Measurements from ENCODE around the gene ADCK2.
"Not testable (repeated sequence)": the region's sequence is repeated elsewhere in the genome, so short reads cannot be mapped to it uniquely, and the experiment has no call there.

Gene ADCK2

GRCh38 chr7:140695381-140695780 lies 22.6 kb downstream of the ADCK2 start:
- DNase-seq (ENCODE audit: low spot score): no peak

- peak; percentile 91 for DNase-seq (ENCODE audit: low spot score)
These were observed 23.4 kb downstream of the ADCK2 start for GRCh38 chr7:140696024-140696679.

- peak; percentile 69 for DNase-seq (ENCODE audit: low spot score)
These were observed 24.1 kb downstream of the ADCK2 start, which contains the start of gene NDUFB2 for GRCh38 chr7:140696680-140697446. NDUFB2 (plus strand) TSS chr7:140696708; CDS start chr7:140696745, 37 bp downstream.

GRCh38 chr7:140697447-140698143 lies 24.9 kb downstream of the ADCK2 start:
- DNase-seq (ENCODE audit: low spot score): no peak

- no peak for DNase-seq (ENCODE audit: low spot score)
These were observed 25.7 kb downstream of the ADCK2 start for GRCh38 chr7:140698477-140698876.

- DNase-seq (ENCODE audit: low spot score): no peak
These were observed 30.0 kb downstream of the ADCK2 start for GRCh38 chr7:140702774-140703173.

- no peak for DNase-seq (ENCODE audit: low spot score)
These were observed 31.5 kb downstream of the ADCK2 start for GRCh38 chr7:140704205-140704604.

GRCh38 chr7:140707132-140707531 lies 34.4 kb downstream of the ADCK2 start:
- DNase-seq (ENCODE audit: low spot score): no peak

GRCh38 chr7:140708764-140709163 lies 36.0 kb downstream of the ADCK2 start:
- DNase-seq (ENCODE audit: low spot score): not testable (repeated sequence)

- DNase-seq (ENCODE audit: low spot score): not testable (repeated sequence)
These were observed 39.6 kb downstream of the ADCK2 start for GRCh38 chr7:140712392-140712791.

GRCh38 chr7:140714331-140715040 lies 41.7 kb downstream of the ADCK2 start:
- DNase-seq (ENCODE audit: low spot score): no peak

- DNase-seq (ENCODE audit: low spot score): no peak
These were observed 47.0 kb downstream of the ADCK2 start for GRCh38 chr7:140719721-140720120.

- DNase-seq (ENCODE audit: low spot score): no peak
These were observed 49.5 kb downstream of the ADCK2 start for GRCh38 chr7:140722254-140722653.

- peak; percentile 34 for DNase-seq (ENCODE audit: low spot score)
These were observed 50.3 kb downstream of the ADCK2 start for GRCh38 chr7:140723006-140723405.

GRCh38 chr7:140723574-140723973 lies 50.8 kb downstream of the ADCK2 start:
- DNase-seq (ENCODE audit: low spot score): no peak

GRCh38 chr7:140724706-140725105 lies 52.0 kb downstream of the ADCK2 start:
- DNase-seq (ENCODE audit: low spot score): no peak

GRCh38 chr7:140726281-140726680 lies 53.5 kb downstream of the ADCK2 start:
- no peak for DNase-seq (ENCODE audit: low spot score)

- no peak for DNase-seq (ENCODE audit: low spot score)
These were observed 59.7 kb downstream of the ADCK2 start for GRCh38 chr7:140732416-140732815.

- DNase-seq (ENCODE audit: low spot score): no peak
These were observed 61.4 kb downstream of the ADCK2 start for GRCh38 chr7:140734096-140734495.

- DNase-seq (ENCODE audit: low spot score): no peak
These were observed 62.0 kb downstream of the ADCK2 start for GRCh38 chr7:140734729-140735128.

GRCh38 chr7:140738280-140738679 lies 65.5 kb downstream of the ADCK2 start:
- DNase-seq (ENCODE audit: low spot score): no peak

GRCh38 chr7:140743255-140743654 lies 70.5 kb downstream of the ADCK2 start:
- not testable (repeated sequence) for DNase-seq (ENCODE audit: low spot score)

All from CD4-positive, alpha-beta T cell treated with Interleukin-2 at 100 ng/mL for 4 hours (primary cell).